ENCODE measurements around the gene NRIP2. TPM values are rescaled to one million over a fixed set of nuclear protein-coding genes. Genes with fewer than 3 reads are reported as not detected.

NRIP2 gene
- total RNA-seq, 1 experiment from 2014 or later, result 0.15 TPM

- H3T11ph ChIP-seq (ENCODE audit: low read length), result no peak overlapping the region
- no peak overlapping the region for H3K27ac Mint-ChIP-seq
- H2BK120ac ChIP-seq (ENCODE audit: low read depth, low read length, poor library complexity, severe bottlenecking), result no peak overlapping the region
- H3K23ac ChIP-seq (ENCODE audit: insufficient read length, low read depth, low read length), result no peak overlapping the region
- no peak overlapping the region for H4K8ac ChIP-seq (replicated peaks; ENCODE audit: insufficient read length, low read depth, low read length)
- no peaks in the 10 kb centered on the region for H3K79me1 ChIP-seq (ENCODE audit: insufficient read depth, low read depth, low read length, poor library complexity, severe bottlenecking)
- no peak overlapping the region for H2BK5ac ChIP-seq (ENCODE audit: insufficient read length, low read length)
- H3K4me2 ChIP-seq (ENCODE audit: insufficient read depth, insufficient read length, low read length), result no peak overlapping the region
- no peak overlapping the region for H2BK15ac ChIP-seq (ENCODE audit: low read depth, low read length)
- no peak overlapping the region for H4K91ac ChIP-seq (ENCODE audit: insufficient read length, low read depth, low read length)
- H4K20me1 ChIP-seq (ENCODE audit: control insufficient read depth, insufficient read depth, insufficient read length), result no peaks in the 10 kb centered on the region
- WGBS (ENCODE audit: extremely low coverage, insufficient read length, low lambda C conversion rate), result no CpG with 5 or more reads among the region's 25 CpGs
- no peak overlapping the region for H2BK12ac ChIP-seq (ENCODE audit: insufficient read length, low read depth, low read length)
- H3K14ac ChIP-seq (ENCODE audit: insufficient read depth, low read length), result no peak overlapping the region
- H3K36me3 Mint-ChIP-seq (ENCODE audit: insufficient read depth in 1 of 3, low read depth in 3 of 3), result peaks cover 15 to 17% (median 16%) of the 10 kb centered on the region in 3 experiments
- H3K4me1 Mint-ChIP-seq, result peaks cover 14 to 42% of the 10 kb centered on the region in 2 experiments
- H2AFZ ChIP-seq (ENCODE audit: low read length), result no peak overlapping the region
- H3K9ac ChIP-seq (ENCODE audit: extremely low read depth, insufficient read length, low read length), result no peak overlapping the region
- H3K9me3 ChIP-seq (ENCODE audit: control insufficient read depth, low read depth, low read length), result no peaks in the 10 kb centered on the region
- no peak overlapping the region for H3K27ac ChIP-seq (ENCODE audit: insufficient read length, low read depth, low read length)
- no peaks in the 10 kb centered on the region for H3K9me3 Mint-ChIP-seq
- H2BK20ac ChIP-seq (ENCODE audit: low read depth, low read length, poor library complexity, severe bottlenecking), result no peak overlapping the region
- no peak overlapping the region for H4K5ac ChIP-seq (ENCODE audit: insufficient read length, low read depth, low read length)
- no peak for TF ChIP-seq CTCF (conservative IDR thresholded peaks at IDR 0.05)
- H3K27me3 ChIP-seq (ENCODE audit: insufficient read depth, low read length), result no peaks in the 10 kb centered on the region
- H3K27me3 Mint-ChIP-seq (ENCODE audit: low read depth), result peaks cover 4% of the 10 kb centered on the region
- H2AK5ac ChIP-seq (ENCODE audit: insufficient read length, low read length), result no peak overlapping the region
- H3K23me2 ChIP-seq (ENCODE audit: insufficient read length, low read depth, low read length, poor library complexity, severe bottlenecking), result no peaks in the 10 kb centered on the region
- H3K79me2 ChIP-seq (ENCODE audit: insufficient read depth, low read length), result no peaks in the 10 kb centered on the region
- H3K4me3 Mint-ChIP-seq, result no peak overlapping the region
- H3K18ac ChIP-seq (ENCODE audit: insufficient read length, low read depth, low read length), result no peak overlapping the region
- H3K4me1 ChIP-seq (ENCODE audit: insufficient read depth, low read length), result no peaks in the 10 kb centered on the region
- no peak overlapping the region for H3K4ac ChIP-seq (ENCODE audit: low read depth, low read length)
- H3K56ac ChIP-seq (ENCODE audit: insufficient read length, low read depth, low read length), result no peak overlapping the region
- DNase-seq, result no peak
Measured at GRCh38 chr12:2854669-2855453, 20.0 kb upstream of the NRIP2 start.

All from H9 (cell line).